HEK293T (cell line): ENCODE results near the gene GZMM.

Experiments
- BHLHE40 ChIP-seq: fragments of 450-650 bp; IDR thresholded peaks from 2 replicates; pipeline ENCODE4 v1.6.1; 2016; ENCODE audit warnings: mild to moderate bottlenecking, moderate library complexity, borderline replicate concordance
- ELF4 ChIP-seq: fragments of 450-650 bp; IDR thresholded peaks from 2 replicates; pipeline ENCODE4 v1.6.1; 2017; ENCODE audit warnings: antibody characterized with exemption
- TARDBP ChIP-seq: fragments of 450-650 bp; IDR thresholded peaks from 2 replicates; pipeline ENCODE4 v1.6.1; 2016

- TF ChIP-seq ELF4 = no peak
- TF ChIP-seq TARDBP = no peak
- TF ChIP-seq BHLHE40 = no peak
Observed at GRCh38 chr19:588741-589692, 45.2 kb downstream of the GZMM start.
